OCI-LY1 (cell line): ENCODE results near the gene NRCAM.

ENCODE experiments used
- H2AFZ ChIP-seq: fragments of 200-600 bp; sonication (generic), shearing (Covaris generic); 2 replicates; pipeline ENCODE4 v1.6.0; 2014; ENCODE audit warnings: antibody characterized with exemption, mild to moderate bottlenecking, low read length
- H3F3A ChIP-seq: fragments of 200-600 bp; sonication (generic), shearing (Covaris generic); 2 replicates; pipeline ENCODE4 v1.6.0; 2014; ENCODE audit warnings: mild to moderate bottlenecking, antibody characterized with exemption, low read length, moderate library complexity; ENCODE audit not compliant: insufficient read depth
- H3K27ac ChIP-seq: fragments of 200-600 bp; sonication (generic); 2 replicates; pipeline ENCODE4 v1.5.1; 2014; ENCODE audit warnings: low read length, mixed run types, mild to moderate bottlenecking, low read depth; ENCODE audit not compliant: poor library complexity, severe bottlenecking
- H3K27me3 ChIP-seq: fragments of 200-600 bp; sonication (generic); 2 replicates; pipeline ENCODE4 v1.6.0; 2014; ENCODE audit warnings: antibody characterized with exemption, mild to moderate bottlenecking, low read length, moderate library complexity; ENCODE audit not compliant: insufficient read depth
- H3K36me3 ChIP-seq: fragments of 200-600 bp; sonication (generic); 2 replicates; pipeline ENCODE4 v1.6.1; 2014; ENCODE audit warnings: mild to moderate bottlenecking, antibody characterized with exemption, low read length, moderate library complexity, mixed read lengths; ENCODE audit not compliant: insufficient read depth
- H3K4me1 ChIP-seq: fragments of 200-600 bp; sonication (generic); 2 replicates; pipeline ENCODE4 v1.5.1; 2014; ENCODE audit warnings: mild to moderate bottlenecking, low read length, moderate library complexity; ENCODE audit not compliant: insufficient read depth, severe bottlenecking
- H3K4me2 ChIP-seq: fragments of 200-600 bp; sonication (generic), shearing (Covaris generic); 2 replicates; pipeline ENCODE4 v1.6.1; 2014; ENCODE audit warnings: low read length
- H3K4me3 ChIP-seq: fragments of 200-600 bp; sonication (generic); 2 replicates; pipeline ENCODE4 v1.5.1; 2014; ENCODE audit warnings: low read length, low read depth, mild to moderate bottlenecking, mixed read lengths; ENCODE audit not compliant: poor library complexity, severe bottlenecking
- H3K79me2 ChIP-seq: fragments of 200-600 bp; shearing (Covaris generic); 2 replicates; pipeline ENCODE4 v1.6.1; 2016; ENCODE audit warnings: mixed run types, low read length, mixed read lengths; ENCODE audit not compliant: insufficient read depth
- H3K9ac ChIP-seq: fragments of 200-600 bp; sonication (generic), shearing (Covaris generic); 2 replicates; pipeline ENCODE4 v1.6.1; 2014; ENCODE audit warnings: mild to moderate bottlenecking, low read length, mixed read lengths
- H3K9me2 ChIP-seq: fragments of 200-600 bp; sonication (generic), shearing (Covaris generic); 2 replicates; pipeline ENCODE4 v1.6.1; 2014; ENCODE audit warnings: low read depth, mild to moderate bottlenecking, low read length, mixed read lengths
- H3K9me3 ChIP-seq: fragments of 200-600 bp; shearing (Covaris generic); 2 replicates; pipeline ENCODE4 v1.6.1; 2014; ENCODE audit warnings: low read length, mixed read lengths
- H4K20me1 ChIP-seq: fragments of 200-600 bp; sonication (generic), shearing (Covaris generic); 2 replicates; pipeline ENCODE4 v1.6.0; 2016; ENCODE audit warnings: mild to moderate bottlenecking, low read length; ENCODE audit not compliant: insufficient read depth
- CTCF ChIP-seq: fragments of 200-600 bp; sonication (generic), shearing (Covaris generic); IDR thresholded peaks from 2 replicates; pipeline ENCODE4 v1.5.1; 2017; ENCODE audit warnings: mild to moderate bottlenecking, antibody characterized with exemption, low read length, moderate library complexity, mixed read lengths
- EZH2 ChIP-seq: fragments of 200-600 bp; sonication (generic), shearing (Covaris generic); IDR thresholded peaks from 2 replicates; pipeline ENCODE4 v1.8.0; 2017; ENCODE audit warnings: borderline replicate concordance, mixed run types, mild to moderate bottlenecking, antibody characterized with exemption, low read length, moderate library complexity, mixed read lengths

NRCAM gene

DNA sequence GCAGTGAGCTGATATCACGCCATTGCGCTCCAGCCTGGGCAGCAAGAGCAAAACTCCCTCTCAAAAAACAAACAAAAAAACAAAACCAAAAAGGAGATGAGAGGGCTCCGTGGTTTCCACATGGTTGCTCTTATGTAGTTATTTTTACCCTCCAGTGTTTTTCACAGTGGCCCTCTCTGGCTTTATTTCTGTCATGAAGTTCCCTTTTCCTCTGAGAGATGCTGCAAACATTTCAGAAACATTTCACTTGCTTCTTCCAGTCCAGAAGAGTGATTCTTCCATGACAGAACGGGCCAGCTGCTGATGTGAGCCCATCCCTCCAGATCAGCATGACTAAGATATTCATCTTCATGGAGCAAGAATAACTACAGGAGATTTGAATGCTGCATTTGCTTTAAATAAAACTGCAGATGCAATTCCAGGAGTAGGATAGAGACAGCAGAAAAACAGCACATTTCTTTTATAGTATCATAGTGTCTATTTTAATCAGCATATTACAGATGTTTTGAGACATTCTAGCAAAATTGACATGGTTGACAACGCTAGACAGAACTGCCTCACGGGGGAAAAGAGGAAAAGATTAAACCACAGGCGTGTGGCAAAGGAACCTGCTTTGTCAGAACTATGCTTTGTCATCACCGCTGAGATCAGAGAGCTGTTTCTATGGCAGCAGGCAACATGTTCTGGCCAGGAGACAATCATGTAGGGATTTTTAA lies 40.3 kb downstream of the NRCAM start:
- no peaks in the 10 kb centered on the region for H3K9me2 ChIP-seq
- H3K4me3 ChIP-seq: no peak overlapping the region
- no peaks in the 10 kb centered on the region for H3K27me3 ChIP-seq
- H3K4me2 ChIP-seq: peak overlapping the region; percentile 52
- H3K79me2 ChIP-seq: no peaks in the 10 kb centered on the region
- H3K27ac ChIP-seq: peak overlapping the region; percentile 26
- TF ChIP-seq EZH2 (no peak), CTCF (no peak)
- H4K20me1 ChIP-seq: no peaks in the 10 kb centered on the region
- no peaks in the 10 kb centered on the region for H3K36me3 ChIP-seq
- peaks cover 25% of the 10 kb centered on the region for H3K4me1 ChIP-seq
- H3K9ac ChIP-seq: no peak overlapping the region
- H3K9me3 ChIP-seq: no peaks in the 10 kb centered on the region
- no peaks in the 10 kb centered on the region for H3F3A ChIP-seq
- H2AFZ ChIP-seq: no peak overlapping the region

DNA sequence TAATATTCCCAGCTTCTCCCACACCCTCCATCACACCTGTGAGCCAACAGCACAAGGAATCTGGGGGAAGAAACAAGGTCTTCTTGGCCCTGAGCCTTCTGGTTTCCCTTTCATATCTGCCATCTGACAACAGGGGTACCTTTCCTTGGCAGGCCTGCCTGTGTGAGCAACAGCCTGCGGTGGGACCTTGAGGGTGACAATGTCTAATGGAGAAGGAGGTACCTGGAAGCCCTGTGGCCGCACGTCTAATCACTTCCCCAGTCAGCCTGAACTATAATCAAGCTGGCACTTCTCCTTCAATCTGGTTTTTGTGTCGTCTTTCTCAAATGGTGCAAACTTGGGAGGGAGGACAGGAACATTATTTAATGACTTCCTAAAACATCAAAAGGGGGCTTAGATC lies 41.2 kb downstream of the NRCAM start:
- H4K20me1 ChIP-seq: no peaks in the 10 kb centered on the region
- H3K9me3 ChIP-seq: no peaks in the 10 kb centered on the region
- no peaks in the 10 kb centered on the region for H3K27me3 ChIP-seq
- no peak overlapping the region for H3K9ac ChIP-seq
- no peak overlapping the region for H2AFZ ChIP-seq
- H3K36me3 ChIP-seq: no peaks in the 10 kb centered on the region
- H3K9me2 ChIP-seq: no peaks in the 10 kb centered on the region
- TF ChIP-seq CTCF: no peak
- no peak for TF ChIP-seq EZH2
- peaks cover 25% of the 10 kb centered on the region for H3K4me1 ChIP-seq
- H3K79me2 ChIP-seq: no peaks in the 10 kb centered on the region
- H3F3A ChIP-seq: no peaks in the 10 kb centered on the region
- no peak overlapping the region for H3K27ac ChIP-seq
- no peak overlapping the region for H3K4me2 ChIP-seq
- H3K4me3 ChIP-seq: no peak overlapping the region

DNA sequence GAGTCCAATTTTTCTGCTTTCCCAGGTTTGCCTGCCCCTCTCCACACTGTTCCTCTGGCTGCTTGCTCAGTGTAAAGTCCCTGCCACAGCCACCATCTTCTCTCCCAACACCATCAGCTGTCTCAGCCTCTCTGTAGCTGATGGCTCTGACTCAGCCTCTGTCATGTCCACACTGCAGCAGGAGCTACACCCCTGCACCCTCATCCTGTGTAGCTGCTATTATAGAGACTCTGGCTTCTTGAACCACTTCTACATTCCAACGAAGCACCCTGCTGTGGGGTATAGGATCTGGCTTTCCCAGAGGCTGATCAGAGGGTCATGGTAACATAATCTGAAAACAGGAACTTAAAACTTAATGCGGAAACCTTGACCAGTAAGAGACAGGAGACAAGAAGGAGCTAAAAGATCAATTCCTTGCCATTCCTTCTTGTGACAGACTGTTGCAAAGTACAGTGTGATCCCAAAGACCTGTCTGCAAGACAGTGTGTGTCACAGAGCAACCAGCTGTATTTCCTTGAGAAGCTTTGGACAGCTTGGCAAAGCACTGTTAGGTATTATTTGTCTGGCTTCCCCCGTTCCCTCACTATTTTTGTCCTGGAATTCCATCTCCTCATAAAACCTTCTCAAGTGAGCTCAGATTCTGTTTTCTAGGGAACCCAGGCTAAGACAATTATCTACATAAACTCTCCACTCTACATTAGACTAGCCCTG lies 42.3 kb downstream of the NRCAM start:
- H3K9me2 ChIP-seq: no peaks in the 10 kb centered on the region
- H3K27ac ChIP-seq: no peak overlapping the region
- H2AFZ ChIP-seq: no peak overlapping the region
- no peak overlapping the region for H3K4me3 ChIP-seq
- no peak for TF ChIP-seq CTCF
- TF ChIP-seq EZH2: no peak
- H3K9me3 ChIP-seq: no peaks in the 10 kb centered on the region
- H3K36me3 ChIP-seq: no peaks in the 10 kb centered on the region
- no peak overlapping the region for H3K9ac ChIP-seq
- H3K27me3 ChIP-seq: no peaks in the 10 kb centered on the region
- peaks cover 25% of the 10 kb centered on the region for H3K4me1 ChIP-seq
- no peaks in the 10 kb centered on the region for H3K79me2 ChIP-seq
- H3F3A ChIP-seq: no peaks in the 10 kb centered on the region
- no peaks in the 10 kb centered on the region for H4K20me1 ChIP-seq
- H3K4me2 ChIP-seq: no peak overlapping the region
